Daoy (cell line): ENCODE data around the gene CORIN. TPM values are rescaled to one million over a fixed set of nuclear protein-coding genes. Genes with fewer than 3 reads are reported as not detected.
"Not testable (repeated sequence)": the region's sequence is repeated elsewhere in the genome, so short reads cannot be mapped to it uniquely, and the experiment has no call there.

Experiments used
- DNase-seq: peaks from one replicate; pipeline ENCODE4 v3.0.0-alpha.2; 2015; ENCODE audit warnings: low read depth
- total RNA-seq: library from RNA; depleted of rRNA; stranded (reverse); fragments of >200 nt; shearing (Covaris generic); gene quantifications from 2 replicates; pipeline ENCODE4 v1.2.3, GENCODE V29; 2014

Gene CORIN
- total RNA-seq, 1 experiment from 2014 or later: not detected

GRCh38 chr4:47691757-47692383 is 146.0 kb downstream of the CORIN start:
- not testable (repeated sequence) for DNase-seq

GRCh38 chr4:47690611-47691010 is 147.3 kb downstream of the CORIN start:
- no peak for DNase-seq

GRCh38 chr4:47686294-47686872 is 151.5 kb downstream of the CORIN start:
- DNase-seq: peak; percentile 49

GRCh38 chr4:47675806-47676205 is 162.1 kb downstream of the CORIN start:
- DNase-seq: no peak

GRCh38 chr4:47674144-47674543 is 163.7 kb downstream of the CORIN start:
- DNase-seq: no peak

GRCh38 chr4:47672696-47673095 is 165.2 kb downstream of the CORIN start:
- no peak for DNase-seq

GRCh38 chr4:47669946-47670345 is 167.9 kb downstream of the CORIN start:
- no peak for DNase-seq

GRCh38 chr4:47668810-47669408 is 169.0 kb downstream of the CORIN start:
- peak; percentile 36 for DNase-seq

- no peak for DNase-seq
These were observed 169.6 kb downstream of the CORIN start for GRCh38 chr4:47668256-47668655.

GRCh38 chr4:47667552-47667951 is 170.3 kb downstream of the CORIN start:
- DNase-seq: no peak

- no peak for DNase-seq
These were observed 173.6 kb downstream of the CORIN start for GRCh38 chr4:47664051-47664826.

GRCh38 chr4:47662975-47663374 is 174.9 kb downstream of the CORIN start:
- peak; percentile 8 for DNase-seq

GRCh38 chr4:47661741-47662140 is 176.1 kb downstream of the CORIN start:
- DNase-seq: no peak

GRCh38 chr4:47659342-47659741 is 178.5 kb downstream of the CORIN start:
- DNase-seq: no peak

- DNase-seq: no peak
These were observed 182.7 kb downstream of the CORIN start for GRCh38 chr4:47654972-47655693.

GRCh38 chr4:47652092-47652491 is 185.8 kb downstream of the CORIN start:
- no peak for DNase-seq

GRCh38 chr4:47651231-47651630 is 186.6 kb downstream of the CORIN start:
- no peak for DNase-seq

GRCh38 chr4:47650584-47651130 is 187.2 kb downstream of the CORIN start:
- DNase-seq: no peak

- no peak for DNase-seq
These were observed 190.3 kb downstream of the CORIN start for GRCh38 chr4:47647544-47647943.

- no peak for DNase-seq
These were observed 190.8 kb downstream of the CORIN start for GRCh38 chr4:47647029-47647428.

GRCh38 chr4:47646372-47646771 is 191.5 kb downstream of the CORIN start:
- DNase-seq: no peak

- no peak for DNase-seq
These were observed 194.0 kb downstream of the CORIN start for GRCh38 chr4:47643845-47644244.
